Neural cell (in vitro differentiated cells): Measurements from ENCODE around the gene RIC8B. TPM values are rescaled to one million over a fixed set of nuclear protein-coding genes. Genes with fewer than 3 reads are reported as not detected.

Experiments used
- H2AFZ ChIP-seq: fragments of 200-600, 300-800 bp; sonication (generic), shearing (Covaris generic); 2 replicates; pipeline ENCODE4 v1.6.0; 2014; ENCODE audit warnings: low read depth, mild to moderate bottlenecking, antibody characterized with exemption, low read length, moderate library complexity
- H3F3A ChIP-seq: fragments of 200-600 bp; shearing (Covaris generic); 2 replicates; pipeline ENCODE4 v1.6.1; 2016; ENCODE audit warnings: mild to moderate bottlenecking, moderate library complexity, mixed read lengths, antibody characterized with exemption, low read length; ENCODE audit not compliant: insufficient read depth, poor library complexity, severe bottlenecking
- H3K27ac ChIP-seq: fragments of 200-600, 300-800 bp; sonication (generic), shearing (Covaris generic); 2 replicates; pipeline ENCODE4 v1.5.1; 2014; ENCODE audit warnings: mild to moderate bottlenecking, low read length, moderate library complexity
- H3K27me3 ChIP-seq: fragments of 300-800, 200-600 bp; sonication (generic), shearing (Covaris generic); 2 replicates; pipeline ENCODE4 v1.6.0; 2014; ENCODE audit warnings: mild to moderate bottlenecking, low read depth, low read length, moderate library complexity; ENCODE audit not compliant: insufficient read depth
- H3K36me3 ChIP-seq: fragments of 300-800, 200-600 bp; sonication (generic), shearing (Covaris generic); 2 replicates; pipeline ENCODE4 v1.5.1; 2014; ENCODE audit warnings: mild to moderate bottlenecking, antibody characterized with exemption, low read length, moderate library complexity; ENCODE audit not compliant: insufficient read depth
- H3K4me2 ChIP-seq: fragments of 300-800, 200-600 bp; sonication (generic), shearing (Covaris generic); 2 replicates; pipeline ENCODE4 v1.6.0; 2014; ENCODE audit warnings: mild to moderate bottlenecking, low read length
- H3K4me3 ChIP-seq: fragments of 300-800, 200-600 bp; sonication (generic), shearing (Covaris generic); 2 replicates; pipeline ENCODE4 v1.5.1; 2014; ENCODE audit warnings: mild to moderate bottlenecking, low read length, moderate library complexity
- H3K79me2 ChIP-seq: fragments of 200-600 bp; shearing (Covaris generic); replicated peaks from 2 replicates; pipeline ENCODE4 v1.6.0; 2014; ENCODE audit warnings: mild to moderate bottlenecking, low read length, moderate library complexity; ENCODE audit not compliant: insufficient read depth
- H3K9ac ChIP-seq: fragments of 300-800, 200-600 bp; sonication (generic), shearing (Covaris generic); 2 replicates; pipeline ENCODE4 v1.6.1; 2016; ENCODE audit warnings: mild to moderate bottlenecking, low read length, mixed read lengths
- H3K9me2 ChIP-seq: fragments of 200-600 bp; shearing (Covaris generic); 2 replicates; pipeline ENCODE4 v1.6.1; 2016; ENCODE audit warnings: mild to moderate bottlenecking, low read length, mixed read lengths; ENCODE audit not compliant: insufficient read depth
- H3K9me3 ChIP-seq: fragments of 200-600, 300-800 bp; sonication (generic), shearing (Covaris generic); 2 replicates; pipeline ENCODE4 v1.6.1; 2016; ENCODE audit warnings: mild to moderate bottlenecking, mixed run types, low read length, moderate library complexity, mixed read lengths
- H4K20me1 ChIP-seq: fragments of 200-600 bp; shearing (Covaris generic); 2 replicates; pipeline ENCODE4 v1.6.1; 2016; ENCODE audit warnings: mild to moderate bottlenecking, mixed run types; ENCODE audit not compliant: insufficient read depth
- EP300 ChIP-seq: fragments of 450-650 bp; conservative IDR thresholded peaks from 2 replicates; pipeline ENCODE4 v1.6.1; 2014; ENCODE audit warnings: antibody characterized with exemption, mild to moderate bottlenecking, moderate library complexity; ENCODE audit not compliant: poor library complexity, severe bottlenecking
- EZH2 ChIP-seq: fragments of 200-600, 300-800 bp; shearing (Covaris generic), sonication (generic); IDR thresholded peaks from 2 replicates; pipeline ENCODE4 v1.6.1; 2014; ENCODE audit warnings: antibody characterized with exemption, low read length, borderline replicate concordance, mild to moderate bottlenecking; ENCODE audit not compliant: insufficient read depth, poor library complexity, severe bottlenecking
- MXI1 ChIP-seq: fragments of 450-650 bp; conservative IDR thresholded peaks from 2 replicates; pipeline ENCODE4 v1.6.1; 2014; ENCODE audit warnings: antibody characterized with exemption, mild to moderate bottlenecking; ENCODE audit not compliant: poor library complexity, severe bottlenecking
- POLR2AphosphoS5 ChIP-seq: IDR thresholded peaks from 2 replicates; pipeline ENCODE4 v1.6.1; 2012
- RAD21 ChIP-seq: fragments of 450-650 bp; conservative IDR thresholded peaks from 2 replicates; pipeline ENCODE4 v1.6.1; 2014; ENCODE audit warnings: antibody characterized with exemption, mild to moderate bottlenecking, moderate library complexity
- SMC3 ChIP-seq: fragments of 450-650 bp; conservative IDR thresholded peaks from 2 replicates; pipeline ENCODE4 v1.6.1; 2014; ENCODE audit warnings: antibody characterized with exemption, mild to moderate bottlenecking, moderate library complexity; ENCODE audit not compliant: poor library complexity
- TAF1 ChIP-seq: IDR thresholded peaks from 2 replicates; pipeline ENCODE4 v1.6.1; 2012; ENCODE audit warnings: low read depth
- polyA plus RNA-seq: library from polyadenylated mRNA; depleted of rRNA; stranded (reverse); fragments of >200 nt; gene quantifications from 2 replicates; pipeline ENCODE4 v1.2.3, GENCODE V29; 2014
- TF ChIP-seq, protein P1 (sequence below): IDR thresholded peaks from 2 replicates; pipeline ENCODE4 v1.6.1; 2012; ENCODE audit warnings: borderline replicate concordance
- TF ChIP-seq, protein P2 (sequence below): fragments of 450-650 bp; IDR thresholded peaks from 2 replicates; pipeline ENCODE4 v1.5.1; 2014; ENCODE audit warnings: antibody characterized with exemption, mild to moderate bottlenecking, moderate library complexity; ENCODE audit not compliant: poor library complexity, severe bottlenecking

The RIC8B gene
- polyA plus RNA-seq, 1 donor from 2014 or later, result 30.0 TPM

- Histone ChIP-seq H3K4me2 (no peak overlapping the region), H3K36me3 (no peaks in the 10 kb centered on the region), H3F3A (no peaks in the 10 kb centered on the region), H3K9me3 (no peaks in the 10 kb centered on the region), H3K9me2 (no peaks in the 10 kb centered on the region), H3K79me2 (no peaks in the 10 kb centered on the region), H3K27me3 (no peaks in the 10 kb centered on the region), H3K4me3 (no peak overlapping the region), H3K27ac (no peak overlapping the region), H2AFZ (no peak overlapping the region), H4K20me1 (no peaks in the 10 kb centered on the region), H3K9ac (no peak overlapping the region)
- no peak for TF ChIP-seq TAF1
Observed at GRCh38 chr12:106896603-106897002, 122.1 kb downstream of the RIC8B start.

DNA sequence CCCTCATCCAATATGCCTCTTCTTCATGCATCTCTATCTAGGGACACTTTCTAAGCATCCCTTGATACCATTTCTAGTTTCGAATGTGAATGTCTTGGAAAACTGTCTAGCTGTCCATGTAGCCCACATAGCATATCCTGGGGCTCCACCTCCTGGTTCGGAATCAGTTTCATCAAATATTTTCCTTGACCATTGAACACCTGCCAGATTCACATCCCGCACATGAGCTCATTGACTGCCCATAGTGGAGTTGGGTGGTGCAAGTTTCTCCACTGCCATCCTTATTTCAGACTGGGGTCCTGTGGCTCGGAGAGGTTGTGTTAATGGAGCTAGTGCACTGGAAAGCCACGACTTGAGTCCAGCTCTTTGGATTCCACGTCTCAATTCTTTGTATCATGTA, 122.6 kb downstream of the RIC8B start:
- Histone ChIP-seq H3K27ac (no peak overlapping the region), H3K9me2 (no peaks in the 10 kb centered on the region), H2AFZ (no peak overlapping the region)

More for the DNA sequence above, 122.6 kb downstream of the RIC8B start:
- TF ChIP-seq EP300 (no peak), POLR2AphosphoS5 (no peak), EZH2 (no peak), RAD21 (no peak), TAF1 (no peak), SMC3 (no peak), MXI1 (no peak)
- TF ChIP-seq, protein P1, sequence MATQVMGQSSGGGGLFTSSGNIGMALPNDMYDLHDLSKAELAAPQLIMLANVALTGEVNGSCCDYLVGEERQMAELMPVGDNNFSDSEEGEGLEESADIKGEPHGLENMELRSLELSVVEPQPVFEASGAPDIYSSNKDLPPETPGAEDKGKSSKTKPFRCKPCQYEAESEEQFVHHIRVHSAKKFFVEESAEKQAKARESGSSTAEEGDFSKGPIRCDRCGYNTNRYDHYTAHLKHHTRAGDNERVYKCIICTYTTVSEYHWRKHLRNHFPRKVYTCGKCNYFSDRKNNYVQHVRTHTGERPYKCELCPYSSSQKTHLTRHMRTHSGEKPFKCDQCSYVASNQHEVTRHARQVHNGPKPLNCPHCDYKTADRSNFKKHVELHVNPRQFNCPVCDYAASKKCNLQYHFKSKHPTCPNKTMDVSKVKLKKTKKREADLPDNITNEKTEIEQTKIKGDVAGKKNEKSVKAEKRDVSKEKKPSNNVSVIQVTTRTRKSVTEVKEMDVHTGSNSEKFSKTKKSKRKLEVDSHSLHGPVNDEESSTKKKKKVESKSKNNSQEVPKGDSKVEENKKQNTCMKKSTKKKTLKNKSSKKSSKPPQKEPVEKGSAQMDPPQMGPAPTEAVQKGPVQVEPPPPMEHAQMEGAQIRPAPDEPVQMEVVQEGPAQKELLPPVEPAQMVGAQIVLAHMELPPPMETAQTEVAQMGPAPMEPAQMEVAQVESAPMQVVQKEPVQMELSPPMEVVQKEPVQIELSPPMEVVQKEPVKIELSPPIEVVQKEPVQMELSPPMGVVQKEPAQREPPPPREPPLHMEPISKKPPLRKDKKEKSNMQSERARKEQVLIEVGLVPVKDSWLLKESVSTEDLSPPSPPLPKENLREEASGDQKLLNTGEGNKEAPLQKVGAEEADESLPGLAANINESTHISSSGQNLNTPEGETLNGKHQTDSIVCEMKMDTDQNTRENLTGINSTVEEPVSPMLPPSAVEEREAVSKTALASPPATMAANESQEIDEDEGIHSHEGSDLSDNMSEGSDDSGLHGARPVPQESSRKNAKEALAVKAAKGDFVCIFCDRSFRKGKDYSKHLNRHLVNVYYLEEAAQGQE, result no peak
- TF ChIP-seq, protein P2, sequence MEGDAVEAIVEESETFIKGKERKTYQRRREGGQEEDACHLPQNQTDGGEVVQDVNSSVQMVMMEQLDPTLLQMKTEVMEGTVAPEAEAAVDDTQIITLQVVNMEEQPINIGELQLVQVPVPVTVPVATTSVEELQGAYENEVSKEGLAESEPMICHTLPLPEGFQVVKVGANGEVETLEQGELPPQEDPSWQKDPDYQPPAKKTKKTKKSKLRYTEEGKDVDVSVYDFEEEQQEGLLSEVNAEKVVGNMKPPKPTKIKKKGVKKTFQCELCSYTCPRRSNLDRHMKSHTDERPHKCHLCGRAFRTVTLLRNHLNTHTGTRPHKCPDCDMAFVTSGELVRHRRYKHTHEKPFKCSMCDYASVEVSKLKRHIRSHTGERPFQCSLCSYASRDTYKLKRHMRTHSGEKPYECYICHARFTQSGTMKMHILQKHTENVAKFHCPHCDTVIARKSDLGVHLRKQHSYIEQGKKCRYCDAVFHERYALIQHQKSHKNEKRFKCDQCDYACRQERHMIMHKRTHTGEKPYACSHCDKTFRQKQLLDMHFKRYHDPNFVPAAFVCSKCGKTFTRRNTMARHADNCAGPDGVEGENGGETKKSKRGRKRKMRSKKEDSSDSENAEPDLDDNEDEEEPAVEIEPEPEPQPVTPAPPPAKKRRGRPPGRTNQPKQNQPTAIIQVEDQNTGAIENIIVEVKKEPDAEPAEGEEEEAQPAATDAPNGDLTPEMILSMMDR, result no peak
- no peak overlapping the region for H3K9ac ChIP-seq
- no peaks in the 10 kb centered on the region for H3K9me3 ChIP-seq
- no peaks in the 10 kb centered on the region for H3K27me3 ChIP-seq
- H3F3A ChIP-seq, result no peaks in the 10 kb centered on the region
- H4K20me1 ChIP-seq, result no peaks in the 10 kb centered on the region
- H3K4me3 ChIP-seq, result no peak overlapping the region
- H3K4me2 ChIP-seq, result no peak overlapping the region
- no peaks in the 10 kb centered on the region for H3K79me2 ChIP-seq
- no peaks in the 10 kb centered on the region for H3K36me3 ChIP-seq
